Panc1 (cell line): ENCODE data around the gene TMOD1. TPM values are rescaled to one million over a fixed set of nuclear protein-coding genes. Genes with fewer than 3 reads are reported as not detected.

Experiments
- ATAC-seq: fragments of 200-7000 bp; cut with Tn5 transposase; 2 replicates; pipeline ENCODE4 v1.9.1; 2020; ENCODE audit warnings: mild to moderate bottlenecking, moderate library complexity
- BruUV-seq: library from RNA; stranded (reverse); fragments of 400-500 nt; replicated peaks from 2 replicates; lab custom pipeline; 2021; lab: Mats Ljungman, UMichigan
- CTCF ChIA-PET: fragments of 300-600 bp; sonication (Branson Sonifier 250); formaldehyde crosslinking; loops from one replicate; lab custom pipeline; 2022; ENCODE audit warnings: antibody characterized with exemption; lab: Charles Lee
- POLR2A ChIA-PET: fragments of 300-600 bp; sonication (Branson Sonifier 250); formaldehyde crosslinking; loops from one replicate; lab custom pipeline; 2022; ENCODE audit warnings: antibody characterized with exemption; lab: Charles Lee
- DNase-seq: peaks from one replicate; pipeline ENCODE4 v3.0.0-alpha.2; 2010; ENCODE audit warnings: low read depth, low spot score
- H3K27ac ChIP-seq: 2 replicates; pipeline ENCODE4 v1.5.1; 2011; ENCODE audit warnings: mild to moderate bottlenecking, low read length, inconsistent platforms
- H3K27me3 ChIP-seq: fragments of 200-500 bp; sonication (Bioruptor generic); 2 replicates; pipeline ENCODE4 v1.6.0; 2014; ENCODE audit warnings: low read length, inconsistent platforms; ENCODE audit not compliant: control insufficient read depth, insufficient read depth
- H3K36me3 ChIP-seq: fragments of 200-500 bp; sonication (Bioruptor generic); 2 replicates; pipeline ENCODE4 v1.5.1; 2014; ENCODE audit warnings: inconsistent platforms, mild to moderate bottlenecking, low read length, moderate library complexity; ENCODE audit not compliant: control insufficient read depth, insufficient read depth
- H3K4me1 ChIP-seq: 2 replicates; pipeline ENCODE4 v1.5.1; 2011; ENCODE audit warnings: inconsistent platforms, mild to moderate bottlenecking, low read length, moderate library complexity; ENCODE audit not compliant: control insufficient read depth, insufficient read depth
- H3K4me3 ChIP-seq, 2 experiments: 2 replicates each; pipeline ENCODE4 v1.5.1; 2011 to 2012; ENCODE audit warnings: low read depth in 2 of 2, low read length in 2 of 2, mild to moderate bottlenecking in 2 of 2, inconsistent platforms in 1 of 2, moderate library complexity in 1 of 2
- H3K9me3 ChIP-seq: fragments of 200-500 bp; sonication (Bioruptor generic); 2 replicates; pipeline ENCODE4 v1.5.1; 2014; ENCODE audit warnings: low read depth, mild to moderate bottlenecking, inconsistent platforms, low read length, moderate library complexity; ENCODE audit not compliant: control insufficient read depth, insufficient read depth
- CTCF ChIP-seq: fragments of 450-650 bp; IDR thresholded peaks from 2 replicates; pipeline ENCODE4 v1.5.1; 2017; ENCODE audit warnings: mild to moderate bottlenecking
- POLR2AphosphoS5 ChIP-seq: IDR thresholded peaks from 2 replicates; pipeline ENCODE4 v1.6.1; 2012; ENCODE audit warnings: mild to moderate bottlenecking, low read depth, low read length, moderate library complexity
- REST ChIP-seq, 2 experiments: IDR thresholded peaks; 2 replicates each; pipeline ENCODE4 v1.6.1; 2011 to 2012; ENCODE audit warnings: low read depth in 2 of 2, control low read depth in 1 of 2, low read length in 1 of 2, mild to moderate bottlenecking in 1 of 2, moderate library complexity in 1 of 2; ENCODE audit not compliant: insufficient read depth in 1 of 2
- SIN3A ChIP-seq: IDR thresholded peaks from 2 replicates; pipeline ENCODE4 v1.6.1; 2012; ENCODE audit warnings: low read depth, mild to moderate bottlenecking, low read length, moderate library complexity, borderline replicate concordance; ENCODE audit not compliant: insufficient read depth
- TCF7L2 ChIP-seq: IDR thresholded peaks from 2 replicates; pipeline ENCODE4 v1.6.1; 2011; ENCODE audit warnings: mild to moderate bottlenecking, low read depth, low read length, inconsistent platforms
- in situ Hi-C: cut with HindIII; loops from 2 replicates; pipeline ENCODE4 v1.10.0; 2016; ENCODE audit warnings: low sequenced_read_pairs, low pct_unique_long_range_greater_than_20kb
- intact Hi-C: fragments of 100-400 bp; cut with micrococcal nuclease; formaldehyde crosslinking; loops from one replicate; pipeline ENCODE4 v1.10.0; 2022; ENCODE audit not compliant: unreplicated experiment
- total RNA-seq: library from RNA; stranded (reverse); gene quantifications from one replicate; pipeline ENCODE4 v1.2.1, GENCODE V29; 2021; ENCODE audit not compliant: unreplicated experiment

The TMOD1 gene
- total RNA-seq, 1 experiment from 2014 or later = 1.4 TPM

GRCh38 chr9:97635026-97635425, 133.6 kb downstream of the TMOD1 start:
- peaks cover 3% of the 10 kb centered on the region for H3K36me3 ChIP-seq
- peaks cover 29% of the 10 kb centered on the region for H3K4me1 ChIP-seq
- BruUV-seq = TSS peak; percentile 89
- intact Hi-C loops = no loop called here
- no peaks in the 10 kb centered on the region for H3K27me3 ChIP-seq
- peak overlapping the region; percentile 87 to 96 for H3K4me3 ChIP-seq
- H3K27ac ChIP-seq = peak overlapping the region; percentile 92
- ChIA-PET CTCF (no interaction called here), POLR2A (no interaction called here)
- H3K9me3 ChIP-seq = no peaks in the 10 kb centered on the region
- in situ Hi-C loops = no loop called here
- no peak for ATAC-seq
- no peak for TF ChIP-seq SIN3A
- TF ChIP-seq CTCF = no peak
- no peak for TF ChIP-seq POLR2AphosphoS5
- no peak for TF ChIP-seq TCF7L2
- no peak for DNase-seq

GRCh38 chr9:97636903-97637302, 135.4 kb downstream of the TMOD1 start:
- Histone ChIP-seq H3K4me1 (peaks cover 25% of the 10 kb centered on the region), H3K9me3 (no peaks in the 10 kb centered on the region), H3K36me3 (peaks cover 3% of the 10 kb centered on the region), H3K27me3 (no peaks in the 10 kb centered on the region), H3K27ac (no peak overlapping the region), H3K4me3 (no peak overlapping the region)
- in situ Hi-C loops (no loop called here), intact Hi-C loops (no loop called here)
- POLR2A ChIA-PET = no interaction called here
- CTCF ChIA-PET = no interaction called here
- DNase-seq = no peak
- BruUV-seq = no TSS peak
- ATAC-seq = no peak
- TF ChIP-seq TCF7L2 (no peak), SIN3A (no peak), REST (IDR thresholded peaks at IDR 0.05; ENCODE audit: insufficient read depth in 1 of 2, low read depth in 2 of 2, low read length in 1 of 2) (no peak), CTCF (no peak), POLR2AphosphoS5 (no peak)
